Mesothelial cell of epicardium (in vitro differentiated cells): ENCODE measurements around the gene PCDHGC3. TPM values are rescaled to one million over a fixed set of nuclear protein-coding genes. Genes with fewer than 3 reads are reported as not detected.

Experiments used
- DNase-seq, 2 experiments: peaks; one replicate each; pipeline ENCODE4 v3.0.0; 2021; ENCODE audit warnings: low spot score in 2 of 2; ENCODE audit not compliant: unreplicated experiment in 2 of 2
- H3K27ac Mint-ChIP-seq: 2 replicates; pipeline ENCODE4 v1.8.0; 2021; ENCODE audit warnings: mixed read lengths
- H3K27me3 Mint-ChIP-seq: 2 replicates; pipeline ENCODE4 v1.8.0; 2021; ENCODE audit warnings: low read depth, mixed read lengths
- H3K36me3 Mint-ChIP-seq: 2 replicates; pipeline ENCODE4 v1.8.0; 2021; ENCODE audit warnings: mixed read lengths
- H3K4me1 Mint-ChIP-seq: 2 replicates; pipeline ENCODE4 v1.8.0; 2021; ENCODE audit warnings: mixed read lengths
- H3K4me3 Mint-ChIP-seq: 2 replicates; pipeline ENCODE4 v1.8.0; 2021; ENCODE audit warnings: mild to moderate bottlenecking, moderate library complexity, mixed read lengths
- H3K9me3 Mint-ChIP-seq: 2 replicates; pipeline ENCODE4 v1.8.0; 2021; ENCODE audit warnings: mixed read lengths
- total RNA-seq: library from RNA; stranded (reverse); gene quantifications from 3 replicates; pipeline ENCODE4 v1.2.1, GENCODE V29; 2021
- TF ChIP-seq, protein P1 (sequence below): fragments of 200-600 bp; sonication (generic); IDR thresholded peaks from one replicate; pipeline ENCODE4 v1.5.0; 2021; ENCODE audit warnings: antibody characterized with exemption; ENCODE audit not compliant: unreplicated experiment

The PCDHGC3 gene
- total RNA-seq, 1 donor from 2014 or later = 82.9 TPM

DNA sequence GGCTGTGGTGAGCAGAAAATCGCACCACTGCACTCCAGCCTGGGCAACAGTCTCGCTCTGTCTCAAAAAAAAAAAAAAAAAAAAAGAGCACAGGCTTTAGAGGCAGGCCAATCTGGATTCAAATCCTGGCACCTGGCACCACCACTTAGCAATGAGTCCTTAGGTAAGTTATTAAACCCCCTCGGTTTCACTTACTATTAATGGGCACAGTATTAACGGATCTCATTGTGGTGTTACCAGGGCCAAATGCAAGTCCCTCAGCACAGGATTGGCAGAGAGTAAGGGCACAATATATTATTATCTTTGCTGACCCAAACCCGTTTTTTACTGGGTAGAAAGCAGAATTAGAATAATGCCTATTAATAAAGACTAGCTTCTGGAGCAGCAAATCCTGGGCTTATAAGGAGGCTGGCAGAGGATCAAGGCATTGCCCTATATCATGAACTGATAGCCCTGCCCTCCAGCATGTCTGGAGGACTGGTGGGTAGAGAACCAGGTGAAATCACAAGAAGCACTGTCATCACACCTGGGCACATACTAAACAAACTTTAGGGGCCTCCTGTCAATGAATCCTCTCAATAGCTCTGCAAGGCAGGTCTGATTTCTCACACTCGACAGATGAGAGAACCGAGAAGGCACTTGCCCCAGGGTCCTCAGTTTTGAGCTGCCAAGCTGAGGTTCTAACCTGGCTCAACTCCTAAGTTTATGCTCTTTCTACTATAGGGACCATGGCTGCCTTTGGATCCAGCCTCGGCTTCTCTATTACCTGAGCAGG lies 30.8 kb downstream of the PCDHGC3 start:
- TF ChIP-seq, protein P1, sequence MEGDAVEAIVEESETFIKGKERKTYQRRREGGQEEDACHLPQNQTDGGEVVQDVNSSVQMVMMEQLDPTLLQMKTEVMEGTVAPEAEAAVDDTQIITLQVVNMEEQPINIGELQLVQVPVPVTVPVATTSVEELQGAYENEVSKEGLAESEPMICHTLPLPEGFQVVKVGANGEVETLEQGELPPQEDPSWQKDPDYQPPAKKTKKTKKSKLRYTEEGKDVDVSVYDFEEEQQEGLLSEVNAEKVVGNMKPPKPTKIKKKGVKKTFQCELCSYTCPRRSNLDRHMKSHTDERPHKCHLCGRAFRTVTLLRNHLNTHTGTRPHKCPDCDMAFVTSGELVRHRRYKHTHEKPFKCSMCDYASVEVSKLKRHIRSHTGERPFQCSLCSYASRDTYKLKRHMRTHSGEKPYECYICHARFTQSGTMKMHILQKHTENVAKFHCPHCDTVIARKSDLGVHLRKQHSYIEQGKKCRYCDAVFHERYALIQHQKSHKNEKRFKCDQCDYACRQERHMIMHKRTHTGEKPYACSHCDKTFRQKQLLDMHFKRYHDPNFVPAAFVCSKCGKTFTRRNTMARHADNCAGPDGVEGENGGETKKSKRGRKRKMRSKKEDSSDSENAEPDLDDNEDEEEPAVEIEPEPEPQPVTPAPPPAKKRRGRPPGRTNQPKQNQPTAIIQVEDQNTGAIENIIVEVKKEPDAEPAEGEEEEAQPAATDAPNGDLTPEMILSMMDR = no peak
- peaks cover 35% of the 10 kb centered on the region for H3K4me1 Mint-ChIP-seq

DNA sequence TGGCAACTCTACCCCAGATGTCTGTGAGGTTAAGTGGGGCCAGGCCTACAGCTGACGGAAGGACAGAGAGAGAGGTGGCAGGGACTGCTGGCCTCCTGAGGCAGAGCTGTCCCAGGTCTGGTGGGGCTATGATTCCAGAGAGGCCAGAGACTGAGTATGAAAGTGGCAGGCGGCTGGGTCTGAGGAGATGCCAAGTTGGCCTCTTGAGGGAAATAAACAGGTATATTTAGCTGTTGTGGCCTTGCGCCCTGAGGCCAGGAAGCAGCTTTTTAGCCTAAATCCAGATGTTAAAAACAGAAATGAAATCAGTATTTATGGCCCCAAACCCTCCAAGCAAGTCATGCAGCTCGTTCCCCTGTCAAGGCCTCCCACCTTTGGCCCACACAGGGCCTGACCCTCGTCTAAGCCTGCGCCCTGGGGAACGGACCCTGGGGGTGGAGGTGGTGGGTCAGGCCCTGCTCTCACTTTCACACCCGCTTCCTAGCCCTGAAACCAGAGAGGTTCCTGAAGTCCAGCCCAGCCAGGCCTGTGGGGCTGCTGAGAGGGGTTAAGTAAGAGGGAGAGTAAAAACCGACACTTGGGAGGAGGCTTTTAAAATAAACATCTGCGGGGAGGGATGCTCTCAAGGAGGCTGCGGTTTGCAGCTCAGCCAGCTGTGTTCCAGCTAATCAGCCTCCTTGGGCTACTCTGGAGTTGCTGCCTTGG lies 31.8 kb downstream of the PCDHGC3 start:
- Mint-ChIP-seq H3K27ac (peak overlapping the region; percentile 98), H3K9me3 (no peaks in the 10 kb centered on the region), H3K36me3 (peaks cover 9% of the 10 kb centered on the region), H3K4me3 (no peak overlapping the region), H3K27me3 (no peaks in the 10 kb centered on the region), H3K4me1 (peaks cover 35% of the 10 kb centered on the region)
- no peak for DNase-seq
- TF ChIP-seq, protein P1 = no peak

More for the DNA sequence above, 30.8 kb downstream of the PCDHGC3 start:
- peaks cover 7% of the 10 kb centered on the region for H3K36me3 Mint-ChIP-seq
- H3K27ac Mint-ChIP-seq = peak overlapping the region; percentile 98
- H3K4me3 Mint-ChIP-seq = no peak overlapping the region
- no peaks in the 10 kb centered on the region for H3K9me3 Mint-ChIP-seq
- DNase-seq = no peak
- H3K27me3 Mint-ChIP-seq = no peaks in the 10 kb centered on the region

DNA sequence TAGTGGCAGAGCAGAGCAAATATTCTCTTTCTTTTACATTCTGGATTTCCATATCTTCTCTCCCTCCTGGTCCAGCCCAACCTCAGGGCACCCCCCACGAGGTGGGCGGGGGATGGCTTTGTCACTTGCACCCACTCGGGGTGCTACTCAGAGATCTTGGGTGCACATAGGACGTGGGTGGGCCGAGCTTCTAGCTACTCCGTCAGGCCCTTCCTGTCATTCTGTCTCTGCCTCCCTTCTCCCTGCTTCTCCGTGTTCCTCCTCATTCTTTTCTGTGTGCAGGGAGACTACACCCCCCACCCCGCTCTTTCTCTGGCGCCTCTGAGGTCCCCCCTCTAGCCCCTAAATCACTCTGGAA lies 32.7 kb downstream of the PCDHGC3 start:
- DNase-seq = no peak
- Mint-ChIP-seq H3K9me3 (no peaks in the 10 kb centered on the region), H3K27me3 (no peaks in the 10 kb centered on the region), H3K4me3 (peak overlapping the region; percentile 62), H3K4me1 (peaks cover 40% of the 10 kb centered on the region), H3K27ac (peak overlapping the region; percentile 98), H3K36me3 (peaks cover 9% of the 10 kb centered on the region)
- TF ChIP-seq, protein P1 = no peak

DNA sequence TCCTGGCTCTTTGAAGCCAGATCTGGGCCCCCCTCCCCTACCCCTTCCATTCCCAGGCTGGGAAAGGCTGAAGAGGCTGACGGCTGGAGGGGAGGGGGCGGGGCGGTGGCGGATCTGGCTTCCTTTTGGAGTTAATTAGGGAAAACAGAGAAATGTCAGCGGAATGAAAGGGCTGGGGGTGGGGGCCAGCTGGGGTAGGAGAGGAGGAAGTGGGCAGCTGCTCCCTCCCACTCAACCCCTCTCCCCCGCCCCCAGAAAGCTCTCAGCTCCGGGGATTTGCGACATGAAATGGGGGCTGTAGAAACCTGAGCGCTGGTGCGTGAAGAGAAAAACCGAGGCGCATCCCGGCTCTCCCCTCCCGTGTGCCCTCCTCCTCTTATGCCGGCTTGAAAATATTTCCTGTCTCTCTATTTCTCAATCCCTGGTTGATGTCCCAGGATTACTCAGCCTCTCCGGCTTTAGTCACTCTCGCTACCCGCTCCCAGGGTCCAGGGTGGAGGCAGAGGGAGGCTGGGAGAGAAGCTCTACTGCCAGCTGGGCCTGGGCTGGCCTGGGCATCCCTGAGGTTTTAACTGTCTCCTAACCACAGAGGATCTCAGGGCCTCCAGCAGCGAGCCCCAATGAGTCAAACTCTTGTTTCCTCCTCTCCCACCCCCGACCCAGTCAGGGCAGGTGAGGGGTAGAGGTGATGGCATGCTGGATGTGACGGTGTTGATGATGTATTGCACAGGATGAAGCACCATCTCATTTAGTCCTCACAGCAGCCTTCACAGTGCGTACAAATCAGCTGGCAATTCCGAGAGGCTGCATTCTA lies 33.2 kb downstream of the PCDHGC3 start:
- peak; percentile 51 to 67 for DNase-seq
- H3K36me3 Mint-ChIP-seq = peaks cover 9% of the 10 kb centered on the region
- TF ChIP-seq, protein P1 = no peak
- peaks cover 45% of the 10 kb centered on the region for H3K4me1 Mint-ChIP-seq
- peak overlapping the region; percentile 98 for H3K27ac Mint-ChIP-seq
- no peaks in the 10 kb centered on the region for H3K27me3 Mint-ChIP-seq
- peak overlapping the region; percentile 62 for H3K4me3 Mint-ChIP-seq
- H3K9me3 Mint-ChIP-seq = no peaks in the 10 kb centered on the region

DNA sequence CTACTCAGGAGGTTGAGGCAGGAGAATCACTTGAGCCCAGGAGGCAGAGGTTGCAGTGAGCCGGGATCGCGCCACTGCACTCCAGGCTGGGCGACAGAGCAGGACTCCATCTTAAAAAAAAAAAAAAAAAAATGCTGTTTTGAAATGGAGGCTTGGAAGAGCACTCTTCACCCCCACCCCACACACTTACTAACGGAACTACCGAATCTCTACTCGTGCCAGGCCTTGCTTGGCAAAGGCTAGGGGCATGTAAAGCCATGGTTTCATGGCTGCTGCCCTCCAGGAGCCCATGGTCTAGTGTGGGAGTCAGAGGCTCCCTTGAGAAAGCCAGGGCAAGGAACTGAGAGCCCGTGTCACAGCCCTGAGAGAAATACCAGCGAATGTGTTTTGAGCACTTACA lies 34.4 kb downstream of the PCDHGC3 start:
- no peak for DNase-seq
- Mint-ChIP-seq H3K4me3 (no peak overlapping the region), H3K27ac (peak overlapping the region; percentile 98), H3K9me3 (no peaks in the 10 kb centered on the region), H3K36me3 (peaks cover 6% of the 10 kb centered on the region), H3K4me1 (peaks cover 56% of the 10 kb centered on the region), H3K27me3 (no peaks in the 10 kb centered on the region)
- TF ChIP-seq, protein P1 = no peak
